Ishikawa (cell line): ENCODE measurements around the gene IFT74.

Experiments used
- CEBPB ChIP-seq: IDR thresholded peaks from 2 replicates; pipeline ENCODE4 v1.6.1; 2012
- EP300 ChIP-seq: IDR thresholded peaks from 2 replicates; pipeline ENCODE4 v1.6.1; 2012; ENCODE audit warnings: borderline replicate concordance
- FOXM1 ChIP-seq: IDR thresholded peaks from 2 replicates; pipeline ENCODE4 v1.6.1; 2012; ENCODE audit warnings: low read depth, borderline replicate concordance
- RAD21 ChIP-seq: IDR thresholded peaks from 2 replicates; pipeline ENCODE4 v1.6.1; 2012; ENCODE audit warnings: low read depth
- TAF1 ChIP-seq: IDR thresholded peaks from 2 replicates; pipeline ENCODE4 v1.6.1; 2012; ENCODE audit warnings: low read depth, mild to moderate bottlenecking
- TCF12 ChIP-seq: IDR thresholded peaks from 2 replicates; pipeline ENCODE4 v1.6.1; 2012; ENCODE audit warnings: low read depth
- TEAD4 ChIP-seq: IDR thresholded peaks from 2 replicates; pipeline ENCODE4 v1.6.1; 2012
- YY1 ChIP-seq: IDR thresholded peaks from 2 replicates; pipeline ENCODE4 v1.6.1; 2012; ENCODE audit warnings: low read depth
- TF ChIP-seq, protein P1 (sequence below): IDR thresholded peaks from 2 replicates; pipeline ENCODE4 v1.6.1; 2012
- TF ChIP-seq, protein P2 (sequence below): IDR thresholded peaks from 2 replicates; pipeline ENCODE4 v1.6.1; 2012; ENCODE audit warnings: low read depth, mild to moderate bottlenecking
- TF ChIP-seq, protein P3 (sequence below): IDR thresholded peaks from 2 replicates; pipeline ENCODE4 v1.6.1; 2012

DNA sequence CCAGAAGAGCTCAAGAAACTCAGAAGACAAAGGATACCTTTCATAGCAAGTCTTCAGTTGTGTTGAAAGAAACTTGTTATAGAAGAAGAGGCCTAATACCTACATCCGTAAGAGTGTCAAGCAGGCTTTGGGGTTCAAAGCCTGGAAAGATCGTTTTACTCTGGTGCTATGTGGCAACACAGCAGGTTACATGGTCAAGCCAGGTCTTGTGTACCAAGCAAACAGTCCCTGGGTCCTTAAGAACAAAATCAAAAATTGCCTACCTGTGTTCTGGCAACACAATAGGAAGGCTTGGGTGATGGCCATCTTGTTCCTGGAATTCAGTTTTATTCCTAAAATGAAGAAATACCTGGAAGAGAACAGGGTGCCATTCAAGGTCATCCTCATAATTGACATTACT is 81.3 kb downstream of the IFT74 start:
- TF ChIP-seq, protein P1, sequence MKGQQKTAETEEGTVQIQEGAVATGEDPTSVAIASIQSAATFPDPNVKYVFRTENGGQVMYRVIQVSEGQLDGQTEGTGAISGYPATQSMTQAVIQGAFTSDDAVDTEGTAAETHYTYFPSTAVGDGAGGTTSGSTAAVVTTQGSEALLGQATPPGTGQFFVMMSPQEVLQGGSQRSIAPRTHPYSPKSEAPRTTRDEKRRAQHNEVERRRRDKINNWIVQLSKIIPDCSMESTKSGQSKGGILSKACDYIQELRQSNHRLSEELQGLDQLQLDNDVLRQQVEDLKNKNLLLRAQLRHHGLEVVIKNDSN: no peak
- TF ChIP-seq, protein P2, sequence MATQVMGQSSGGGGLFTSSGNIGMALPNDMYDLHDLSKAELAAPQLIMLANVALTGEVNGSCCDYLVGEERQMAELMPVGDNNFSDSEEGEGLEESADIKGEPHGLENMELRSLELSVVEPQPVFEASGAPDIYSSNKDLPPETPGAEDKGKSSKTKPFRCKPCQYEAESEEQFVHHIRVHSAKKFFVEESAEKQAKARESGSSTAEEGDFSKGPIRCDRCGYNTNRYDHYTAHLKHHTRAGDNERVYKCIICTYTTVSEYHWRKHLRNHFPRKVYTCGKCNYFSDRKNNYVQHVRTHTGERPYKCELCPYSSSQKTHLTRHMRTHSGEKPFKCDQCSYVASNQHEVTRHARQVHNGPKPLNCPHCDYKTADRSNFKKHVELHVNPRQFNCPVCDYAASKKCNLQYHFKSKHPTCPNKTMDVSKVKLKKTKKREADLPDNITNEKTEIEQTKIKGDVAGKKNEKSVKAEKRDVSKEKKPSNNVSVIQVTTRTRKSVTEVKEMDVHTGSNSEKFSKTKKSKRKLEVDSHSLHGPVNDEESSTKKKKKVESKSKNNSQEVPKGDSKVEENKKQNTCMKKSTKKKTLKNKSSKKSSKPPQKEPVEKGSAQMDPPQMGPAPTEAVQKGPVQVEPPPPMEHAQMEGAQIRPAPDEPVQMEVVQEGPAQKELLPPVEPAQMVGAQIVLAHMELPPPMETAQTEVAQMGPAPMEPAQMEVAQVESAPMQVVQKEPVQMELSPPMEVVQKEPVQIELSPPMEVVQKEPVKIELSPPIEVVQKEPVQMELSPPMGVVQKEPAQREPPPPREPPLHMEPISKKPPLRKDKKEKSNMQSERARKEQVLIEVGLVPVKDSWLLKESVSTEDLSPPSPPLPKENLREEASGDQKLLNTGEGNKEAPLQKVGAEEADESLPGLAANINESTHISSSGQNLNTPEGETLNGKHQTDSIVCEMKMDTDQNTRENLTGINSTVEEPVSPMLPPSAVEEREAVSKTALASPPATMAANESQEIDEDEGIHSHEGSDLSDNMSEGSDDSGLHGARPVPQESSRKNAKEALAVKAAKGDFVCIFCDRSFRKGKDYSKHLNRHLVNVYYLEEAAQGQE: no peak
- TF ChIP-seq EP300: no peak
- TF ChIP-seq TAF1: no peak
- no peak for TF ChIP-seq TCF12
- TF ChIP-seq CEBPB: no peak
- TF ChIP-seq YY1: no peak
- no peak for TF ChIP-seq RAD21
- TF ChIP-seq, protein P3, sequence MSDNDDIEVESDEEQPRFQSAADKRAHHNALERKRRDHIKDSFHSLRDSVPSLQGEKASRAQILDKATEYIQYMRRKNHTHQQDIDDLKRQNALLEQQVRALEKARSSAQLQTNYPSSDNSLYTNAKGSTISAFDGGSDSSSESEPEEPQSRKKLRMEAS: no peak
- no peak for TF ChIP-seq FOXM1
- no peak for TF ChIP-seq TEAD4
